Stimulated activated CD8-positive, alpha-beta memory T cell treated with anti-CD3 and anti-CD28 coated beads, Interleukin-15, amount 100 ng/mL, for 4 hours (primary cell): ENCODE results near the gene AMT.

Experiments used
- DNase-seq, 2 donors: peaks; one replicate each; pipeline ENCODE4 v3.0.0-alpha.2; 2020; ENCODE audit warnings: low read depth in 2 of 2

AMT gene

GRCh38 chr3:49422379-49423248, at the start of gene AMT:
Gene AMT (minus strand): TSS chr3:49422473. CDS start chr3:49422450, 23 bp downstream.
- no peak for DNase-seq

- DNase-seq, result no peak
Measured at GRCh38 chr3:49470714-49471420, 48.6 kb upstream of the AMT start.

- peak; percentile 86 to 89 for DNase-seq
Measured at GRCh38 chr3:49469936-49470713, 47.9 kb upstream of the AMT start, which contains the start of gene DAG1. Gene DAG1 (plus strand): TSS chr3:49470267. CDS start chr3:49510535, 40,268 bp downstream.

GRCh38 chr3:49469037-49469935, 47.0 kb upstream of the AMT start:
- no peak for DNase-seq

- DNase-seq, result no peak
Measured at GRCh38 chr3:49466085-49466484, 43.8 kb upstream of the AMT start.

GRCh38 chr3:49465270-49466034, 43.2 kb upstream of the AMT start:
- DNase-seq, result no peak

- DNase-seq, result no peak
Measured at GRCh38 chr3:49462222-49462621, 39.9 kb upstream of the AMT start.

GRCh38 chr3:49461443-49462171, 39.3 kb upstream of the AMT start:
- DNase-seq, result no peak

GRCh38 chr3:49460956-49461355, 38.7 kb upstream of the AMT start:
- no peak for DNase-seq

GRCh38 chr3:49460188-49460890, 38.1 kb upstream of the AMT start:
- DNase-seq, result no peak

GRCh38 chr3:49456466-49456865, 34.2 kb upstream of the AMT start:
- no peak for DNase-seq

GRCh38 chr3:49454898-49455681, 32.8 kb upstream of the AMT start:
- DNase-seq, result no peak

- DNase-seq, result no peak
Measured at GRCh38 chr3:49454458-49454857, 32.2 kb upstream of the AMT start.

- DNase-seq, result no peak
Measured at GRCh38 chr3:49453621-49454020, 31.3 kb upstream of the AMT start.

- no peak for DNase-seq
Measured at GRCh38 chr3:49445391-49445790, 23.1 kb upstream of the AMT start.

GRCh38 chr3:49434731-49435130, 12.5 kb upstream of the AMT start:
- no peak for DNase-seq

GRCh38 chr3:49428752-49429080, 6.4 kb upstream of the AMT start:
- no peak for DNase-seq

GRCh38 chr3:49427586-49427985, 5.3 kb upstream of the AMT start:
- DNase-seq, result no peak
